HEK293 (cell line): ENCODE results near the gene DIO3.
A peak's percentile ranks its signal among the peaks of the same experiment; 100 is the strongest.

Experiments used
- CTCF ChIA-PET: fragments of 350-600 bp; formaldehyde crosslinking; extraction: SDS; loops from one replicate; lab custom pipeline; 2021; ENCODE audit warnings: antibody characterized with exemption; lab: Yijun Ruan, JAX
- POLR2A ChIA-PET: fragments of 300-600 bp; formaldehyde crosslinking; extraction: SDS; loops from one replicate; lab custom pipeline; 2020; ENCODE audit warnings: antibody characterized with exemption, inconsistent platforms; lab: Yijun Ruan, JAX
- H3K27ac ChIP-seq: fragments of 200-500 bp; sonication (Bioruptor generic); 2 replicates; pipeline ENCODE4 v1.5.1; 2014; ENCODE audit warnings: low read depth, low read length, control low read depth, inconsistent platforms; ENCODE audit errors: extremely low read depth
- H3K36me3 ChIP-seq, 2 experiments: fragments of 200-500 bp in 1 of 2; sonication (Bioruptor generic) in 1 of 2; 1 replicate in 1 of 2; 2 replicates in 1 of 2; pipeline ENCODE4 v1.5.1; 2014 to 2017; ENCODE audit warnings: inconsistent platforms in 2 of 2, low read length in 2 of 2; ENCODE audit not compliant: control insufficient read depth in 2 of 2, insufficient read depth in 1 of 2
- H3K4me1 ChIP-seq: fragments of 200-500 bp; sonication (Bioruptor generic); 2 replicates; pipeline ENCODE4 v1.5.1; 2014; ENCODE audit warnings: mild to moderate bottlenecking, low read length, inconsistent platforms; ENCODE audit not compliant: control insufficient read depth, insufficient read depth
- H3K4me3 ChIP-seq: 2 replicates; pipeline ENCODE4 v1.5.1; 2011; ENCODE audit warnings: low read depth, mild to moderate bottlenecking, control low read depth, low read length, moderate library complexity
- H3K9me3 ChIP-seq: fragments of 200-500 bp; sonication (Bioruptor generic); 2 replicates; pipeline ENCODE4 v1.5.1; 2014; ENCODE audit warnings: low read depth, low read length, inconsistent platforms; ENCODE audit not compliant: control insufficient read depth, insufficient read depth
- HOXC10 ChIP-seq: sonication (generic); formaldehyde crosslinking; IDR thresholded peaks from 2 replicates; pipeline ENCODE4 v1.8.1; 2023; ENCODE audit warnings: mild to moderate bottlenecking, missing genetic modification reagents
- TCF7L2 ChIP-seq: IDR thresholded peaks from 2 replicates; pipeline ENCODE4 v1.6.1; 2011; ENCODE audit warnings: low read depth, mild to moderate bottlenecking, inconsistent platforms, low read length, moderate library complexity, borderline replicate concordance
- TRIM28 ChIP-seq: IDR thresholded peaks from 2 replicates; pipeline ENCODE4 v1.6.1; 2011; ENCODE audit warnings: low read length, control low read depth, borderline replicate concordance
- ZEB2 ChIP-seq: fragments of 450-650 bp; formaldehyde crosslinking; IDR thresholded peaks from 2 replicates; pipeline ENCODE4 v1.5.1; 2016; ENCODE audit warnings: missing biosample characterization, missing genetic modification characterization
- ZNF175 ChIP-seq: fragments of 450-650 bp; formaldehyde crosslinking; IDR thresholded peaks from 2 replicates; pipeline ENCODE4 v1.5.1; 2016; ENCODE audit warnings: missing biosample characterization, missing genetic modification characterization
- ZNF223 ChIP-seq: fragments of 450-650 bp; formaldehyde crosslinking; IDR thresholded peaks from 2 replicates; pipeline ENCODE4 v1.5.1; 2016; ENCODE audit warnings: missing biosample characterization, missing genetic modification characterization
- ZNF324 ChIP-seq: fragments of 450-650 bp; formaldehyde crosslinking; IDR thresholded peaks from 2 replicates; pipeline ENCODE4 v1.5.1; 2016; ENCODE audit warnings: missing biosample characterization, missing genetic modification characterization
- ZNF521 ChIP-seq: fragments of 450-650 bp; formaldehyde crosslinking; IDR thresholded peaks from 2 replicates; pipeline ENCODE4 v1.5.1; 2017; ENCODE audit warnings: missing biosample characterization, mild to moderate bottlenecking, missing genetic modification characterization
- ZNF707 ChIP-seq: fragments of 450-650 bp; formaldehyde crosslinking; IDR thresholded peaks from 2 replicates; pipeline ENCODE4 v1.5.1; 2016; ENCODE audit warnings: missing biosample characterization, missing genetic modification characterization
- ZNF768 ChIP-seq: fragments of 450-650 bp; formaldehyde crosslinking; IDR thresholded peaks from 2 replicates; pipeline ENCODE4 v1.5.1; 2018; ENCODE audit warnings: missing biosample characterization, mild to moderate bottlenecking, missing genetic modification characterization
- ZNF792 ChIP-seq: fragments of 450-650 bp; formaldehyde crosslinking; IDR thresholded peaks from 2 replicates; pipeline ENCODE4 v1.5.1; 2016; ENCODE audit warnings: missing biosample characterization, missing genetic modification characterization
- TF ChIP-seq, protein P1 (sequence below): fragments of 450-650 bp; formaldehyde crosslinking; IDR thresholded peaks from 2 replicates; pipeline ENCODE4 v1.5.1; 2016; ENCODE audit warnings: missing biosample characterization, missing genetic modification characterization
- TF ChIP-seq, protein P2 (sequence below): fragments of 450-650 bp; formaldehyde crosslinking; IDR thresholded peaks from 2 replicates; pipeline ENCODE4 v1.5.1; 2016; ENCODE audit warnings: missing biosample characterization, missing genetic modification characterization
- TF ChIP-seq, protein P3 (sequence below): fragments of 450-650 bp; formaldehyde crosslinking; IDR thresholded peaks from 2 replicates; pipeline ENCODE4 v1.5.1; 2016; ENCODE audit warnings: missing biosample characterization, missing genetic modification characterization
- TF ChIP-seq, protein P4 (sequence below): fragments of 450-650 bp; formaldehyde crosslinking; IDR thresholded peaks from 2 replicates; pipeline ENCODE4 v1.5.1; 2016; ENCODE audit warnings: missing biosample characterization, missing genetic modification characterization
- TF ChIP-seq, protein P5 (sequence below): fragments of 450-650 bp; IDR thresholded peaks from 2 replicates; pipeline ENCODE4 v1.5.1; 2018; ENCODE audit warnings: missing biosample characterization, missing genetic modification characterization

Gene DIO3

DNA sequence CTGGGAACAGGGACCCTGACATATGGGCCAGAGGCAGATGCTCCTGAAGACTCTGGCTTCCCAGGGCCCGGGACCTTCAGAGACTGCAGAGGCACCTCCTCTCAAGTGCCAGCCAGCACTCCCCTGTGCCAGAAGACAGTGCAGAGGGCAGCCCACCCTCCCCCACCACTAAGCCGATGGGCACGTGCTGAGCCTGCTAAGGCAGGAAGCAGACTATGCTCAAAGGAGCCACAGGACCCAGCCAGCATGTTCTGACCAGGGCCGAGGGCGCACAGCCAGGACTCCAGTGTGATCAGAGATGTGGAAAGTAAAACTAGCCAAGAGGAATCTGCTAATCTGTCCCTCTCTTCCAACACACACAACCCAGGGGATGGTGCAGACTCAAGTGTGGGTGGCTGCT lies 29.8 kb downstream of the DIO3 start:
- H3K4me3 ChIP-seq: no peak overlapping the region
- POLR2A ChIA-PET: no interaction called here
- no peak overlapping the region for H3K27ac ChIP-seq
- TF ChIP-seq, protein P1, sequence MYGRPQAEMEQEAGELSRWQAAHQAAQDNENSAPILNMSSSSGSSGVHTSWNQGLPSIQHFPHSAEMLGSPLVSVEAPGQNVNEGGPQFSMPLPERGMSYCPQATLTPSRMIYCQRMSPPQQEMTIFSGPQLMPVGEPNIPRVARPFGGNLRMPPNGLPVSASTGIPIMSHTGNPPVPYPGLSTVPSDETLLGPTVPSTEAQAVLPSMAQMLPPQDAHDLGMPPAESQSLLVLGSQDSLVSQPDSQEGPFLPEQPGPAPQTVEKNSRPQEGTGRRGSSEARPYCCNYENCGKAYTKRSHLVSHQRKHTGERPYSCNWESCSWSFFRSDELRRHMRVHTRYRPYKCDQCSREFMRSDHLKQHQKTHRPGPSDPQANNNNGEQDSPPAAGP (tag by site-specific recombination): no peak
- TF ChIP-seq ZNF175 (tag by site-specific recombination): no peak
- CTCF ChIA-PET: no interaction called here
- H3K4me1 ChIP-seq: no peaks in the 10 kb centered on the region
- H3K9me3 ChIP-seq: no peaks in the 10 kb centered on the region
- no peaks in the 10 kb centered on the region for H3K36me3 ChIP-seq

DNA sequence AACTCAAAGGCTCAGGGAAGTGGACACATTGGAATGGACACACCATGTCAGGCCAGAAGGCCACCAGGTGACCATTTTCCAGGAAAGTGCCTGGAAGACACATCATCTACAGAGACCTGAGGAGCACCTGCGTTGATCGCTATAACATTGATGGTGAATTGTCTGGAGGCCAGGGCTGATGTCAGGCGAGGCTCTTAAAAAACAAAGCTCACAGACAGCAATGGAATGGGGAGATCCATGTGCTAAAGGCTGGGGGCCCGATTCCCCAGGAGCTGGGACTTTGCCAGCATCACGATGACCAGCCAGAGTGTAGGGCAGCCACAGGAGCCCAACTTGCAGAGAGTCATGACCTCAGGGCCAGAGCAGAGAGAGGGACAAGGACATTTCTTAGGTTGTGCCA lies 30.3 kb downstream of the DIO3 start:
- TF ChIP-seq ZEB2 (tag by site-specific recombination) (no peak), ZNF324 (tag by site-specific recombination) (no peak), ZNF792 (tag by site-specific recombination) (no peak), ZNF223 (tag by site-specific recombination) (no peak), HOXC10 (CRISPR knock-in tag) (no peak)
- ChIA-PET POLR2A (no interaction called here), CTCF (no interaction called here)
- no peaks in the 10 kb centered on the region for H3K36me3 ChIP-seq
- no peak overlapping the region for H3K27ac ChIP-seq
- H3K4me1 ChIP-seq: no peaks in the 10 kb centered on the region
- no peaks in the 10 kb centered on the region for H3K9me3 ChIP-seq
- no peak overlapping the region for H3K4me3 ChIP-seq

DNA sequence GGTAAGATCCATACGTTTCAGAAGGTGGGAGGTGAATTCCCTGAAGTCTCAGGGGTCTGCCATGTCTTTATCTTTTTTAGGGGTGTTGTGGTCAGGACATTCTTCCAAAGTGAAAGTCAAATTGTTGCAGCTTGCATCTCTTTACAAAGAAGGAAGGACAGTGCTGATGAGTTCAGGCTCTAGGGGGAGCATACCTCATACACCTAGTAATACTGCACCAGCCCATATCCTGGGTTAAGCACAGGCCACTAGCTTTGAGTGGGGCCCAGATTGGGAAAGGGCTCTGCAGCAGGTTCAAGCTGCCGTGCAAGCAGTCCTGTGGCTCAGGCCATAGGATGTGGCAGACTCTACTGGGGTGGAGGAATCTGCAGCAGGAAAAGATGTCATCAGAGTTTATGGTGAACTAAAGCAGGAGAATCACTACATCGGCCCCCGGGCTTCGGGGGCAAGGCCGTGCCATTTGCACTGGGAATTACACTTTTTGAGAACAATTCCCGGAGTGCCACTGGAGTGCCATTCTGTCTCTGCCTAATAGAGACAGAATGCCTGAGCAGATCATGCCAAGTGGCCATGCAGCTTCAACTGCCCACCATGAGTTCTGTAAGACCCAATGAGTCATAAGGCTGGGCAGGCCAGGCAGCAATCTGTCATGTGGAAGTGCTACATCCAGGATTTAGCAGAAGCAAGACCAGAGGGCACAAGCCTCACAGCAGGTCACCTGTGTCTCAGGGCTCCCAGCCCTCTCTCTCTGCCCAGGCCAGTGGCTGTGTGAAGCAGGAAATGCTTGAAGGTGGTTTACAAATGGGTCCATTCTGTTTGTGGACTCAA lies 32.3 kb downstream of the DIO3 start:
- ChIA-PET CTCF (no interaction called here), POLR2A (no interaction called here)
- TF ChIP-seq ZNF768: no peak
- no peak for TF ChIP-seq ZNF707 (tag by site-specific recombination)
- TF ChIP-seq, protein P2, sequence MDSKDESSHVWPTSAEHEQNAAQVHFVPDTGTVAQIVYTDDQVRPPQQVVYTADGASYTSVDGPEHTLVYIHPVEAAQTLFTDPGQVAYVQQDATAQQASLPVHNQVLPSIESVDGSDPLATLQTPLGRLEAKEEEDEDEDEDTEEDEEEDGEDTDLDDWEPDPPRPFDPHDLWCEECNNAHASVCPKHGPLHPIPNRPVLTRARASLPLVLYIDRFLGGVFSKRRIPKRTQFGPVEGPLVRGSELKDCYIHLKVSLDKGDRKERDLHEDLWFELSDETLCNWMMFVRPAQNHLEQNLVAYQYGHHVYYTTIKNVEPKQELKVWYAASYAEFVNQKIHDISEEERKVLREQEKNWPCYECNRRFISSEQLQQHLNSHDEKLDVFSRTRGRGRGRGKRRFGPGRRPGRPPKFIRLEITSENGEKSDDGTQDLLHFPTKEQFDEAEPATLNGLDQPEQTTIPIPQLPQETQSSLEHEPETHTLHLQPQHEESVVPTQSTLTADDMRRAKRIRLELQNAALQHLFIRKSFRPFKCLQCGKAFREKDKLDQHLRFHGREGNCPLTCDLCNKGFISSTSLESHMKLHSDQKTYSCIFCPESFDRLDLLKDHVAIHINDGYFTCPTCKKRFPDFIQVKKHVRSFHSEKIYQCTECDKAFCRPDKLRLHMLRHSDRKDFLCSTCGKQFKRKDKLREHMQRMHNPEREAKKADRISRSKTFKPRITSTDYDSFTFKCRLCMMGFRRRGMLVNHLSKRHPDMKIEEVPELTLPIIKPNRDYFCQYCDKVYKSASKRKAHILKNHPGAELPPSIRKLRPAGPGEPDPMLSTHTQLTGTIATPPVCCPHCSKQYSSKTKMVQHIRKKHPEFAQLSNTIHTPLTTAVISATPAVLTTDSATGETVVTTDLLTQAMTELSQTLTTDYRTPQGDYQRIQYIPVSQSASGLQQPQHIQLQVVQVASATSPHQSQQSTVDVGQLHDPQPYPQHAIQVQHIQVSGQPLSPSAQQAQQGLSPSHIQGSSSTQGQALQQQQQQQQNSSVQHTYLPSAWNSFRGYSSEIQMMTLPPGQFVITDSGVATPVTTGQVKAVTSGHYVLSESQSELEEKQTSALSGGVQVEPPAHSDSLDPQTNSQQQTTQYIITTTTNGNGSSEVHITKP (tag by site-specific recombination): peak; percentile 50; the same call in 1 of the 2 replicates
- Histone ChIP-seq H3K27ac (no peak overlapping the region), H3K36me3 (no peaks in the 10 kb centered on the region), H3K4me1 (no peaks in the 10 kb centered on the region), H3K4me3 (no peak overlapping the region), H3K9me3 (no peaks in the 10 kb centered on the region)

DNA sequence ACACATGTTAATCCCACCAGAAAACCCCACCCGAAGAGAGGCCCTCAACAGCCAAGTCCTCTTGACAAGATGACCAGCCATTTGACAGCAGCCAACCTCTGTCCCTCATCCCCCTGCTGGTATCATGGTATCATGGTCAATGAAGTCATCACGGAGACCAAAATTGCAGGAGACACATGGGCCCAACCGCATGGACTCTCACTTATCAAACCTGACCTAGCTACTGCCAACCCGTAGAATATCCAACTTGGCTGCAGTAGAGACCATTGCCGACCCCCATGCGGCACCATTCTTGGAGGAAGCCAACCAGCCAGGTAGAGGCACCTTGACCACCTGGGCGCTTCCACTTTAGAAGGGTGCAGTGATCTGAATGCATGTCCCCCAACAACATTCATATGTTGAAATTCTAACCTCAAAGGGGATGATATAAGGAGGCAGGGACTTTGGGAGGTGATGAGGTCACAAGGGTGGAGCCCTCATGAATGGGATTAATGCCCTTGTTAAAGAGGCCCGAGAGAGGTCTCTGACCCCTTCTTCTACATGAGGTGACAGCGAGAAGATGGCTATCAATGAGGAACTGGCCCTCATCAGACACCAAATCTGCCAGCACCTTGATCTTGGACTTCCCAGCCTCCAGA lies 33.3 kb downstream of the DIO3 start:
- Histone ChIP-seq H3K36me3 (no peaks in the 10 kb centered on the region), H3K27ac (no peak overlapping the region), H3K9me3 (no peaks in the 10 kb centered on the region), H3K4me3 (no peak overlapping the region), H3K4me1 (no peaks in the 10 kb centered on the region)
- CTCF ChIA-PET: no interaction called here
- POLR2A ChIA-PET: no interaction called here
- no peak for TF ChIP-seq TCF7L2
- TF ChIP-seq, protein P3, sequence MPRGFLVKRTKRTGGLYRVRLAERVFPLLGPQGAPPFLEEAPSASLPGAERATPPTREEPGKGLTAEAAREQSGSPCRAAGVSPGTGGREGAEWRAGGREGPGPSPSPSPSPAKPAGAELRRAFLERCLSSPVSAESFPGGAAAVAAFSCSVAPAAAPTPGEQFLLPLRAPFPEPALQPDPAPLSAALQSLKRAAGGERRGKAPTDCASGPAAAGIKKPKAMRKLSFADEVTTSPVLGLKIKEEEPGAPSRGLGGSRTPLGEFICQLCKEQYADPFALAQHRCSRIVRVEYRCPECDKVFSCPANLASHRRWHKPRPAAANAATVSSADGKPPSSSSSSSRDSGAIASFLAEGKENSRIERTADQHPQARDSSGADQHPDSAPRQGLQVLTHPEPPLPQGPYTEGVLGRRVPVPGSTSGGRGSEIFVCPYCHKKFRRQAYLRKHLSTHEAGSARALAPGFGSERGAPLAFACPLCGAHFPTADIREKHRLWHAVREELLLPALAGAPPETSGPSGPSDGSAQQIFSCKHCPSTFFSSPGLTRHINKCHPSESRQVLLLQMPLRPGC (tag by site-specific recombination): no peak
- TF ChIP-seq TRIM28: no peak
- TF ChIP-seq ZNF521 (tag by site-specific recombination): no peak
- TF ChIP-seq, protein P4, sequence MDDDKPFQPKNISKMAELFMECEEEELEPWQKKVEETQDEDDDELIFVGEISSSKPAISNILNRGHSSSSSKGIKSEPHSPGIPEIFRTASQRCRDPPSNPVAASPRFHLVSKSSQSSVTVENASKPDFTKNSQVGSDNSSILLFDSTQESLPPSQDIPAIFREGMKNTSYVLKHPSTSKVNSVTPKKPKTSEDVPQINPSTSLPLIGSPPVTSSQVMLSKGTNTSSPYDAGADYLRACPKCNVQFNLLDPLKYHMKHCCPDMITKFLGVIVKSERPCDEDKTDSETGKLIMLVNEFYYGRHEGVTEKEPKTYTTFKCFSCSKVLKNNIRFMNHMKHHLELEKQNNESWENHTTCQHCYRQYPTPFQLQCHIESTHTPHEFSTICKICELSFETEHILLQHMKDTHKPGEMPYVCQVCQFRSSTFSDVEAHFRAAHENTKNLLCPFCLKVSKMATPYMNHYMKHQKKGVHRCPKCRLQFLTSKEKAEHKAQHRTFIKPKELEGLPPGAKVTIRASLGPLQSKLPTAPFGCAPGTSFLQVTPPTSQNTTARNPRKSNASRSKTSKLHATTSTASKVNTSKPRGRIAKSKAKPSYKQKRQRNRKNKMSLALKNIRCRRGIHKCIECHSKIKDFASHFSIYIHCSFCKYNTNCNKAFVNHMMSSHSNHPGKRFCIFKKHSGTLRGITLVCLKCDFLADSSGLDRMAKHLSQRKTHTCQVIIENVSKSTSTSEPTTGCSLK: no peak
- TF ChIP-seq, protein P5, sequence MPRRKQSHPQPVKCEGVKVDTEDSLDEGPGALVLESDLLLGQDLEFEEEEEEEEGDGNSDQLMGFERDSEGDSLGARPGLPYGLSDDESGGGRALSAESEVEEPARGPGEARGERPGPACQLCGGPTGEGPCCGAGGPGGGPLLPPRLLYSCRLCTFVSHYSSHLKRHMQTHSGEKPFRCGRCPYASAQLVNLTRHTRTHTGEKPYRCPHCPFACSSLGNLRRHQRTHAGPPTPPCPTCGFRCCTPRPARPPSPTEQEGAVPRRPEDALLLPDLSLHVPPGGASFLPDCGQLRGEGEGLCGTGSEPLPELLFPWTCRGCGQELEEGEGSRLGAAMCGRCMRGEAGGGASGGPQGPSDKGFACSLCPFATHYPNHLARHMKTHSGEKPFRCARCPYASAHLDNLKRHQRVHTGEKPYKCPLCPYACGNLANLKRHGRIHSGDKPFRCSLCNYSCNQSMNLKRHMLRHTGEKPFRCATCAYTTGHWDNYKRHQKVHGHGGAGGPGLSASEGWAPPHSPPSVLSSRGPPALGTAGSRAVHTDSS (tag by site-specific recombination): no peak
